SK-N-SH (cell line): ENCODE data around the gene POU2AF1. TPM values are rescaled to one million over a fixed set of nuclear protein-coding genes. Genes with fewer than 3 reads are reported as not detected.

Experiments
- CTCF ChIA-PET: fragments of 300-600, 350-600 bp; formaldehyde crosslinking; extraction: SDS; loops from one replicate; lab custom pipeline; 2021; lab: Yijun Ruan, JAX
- POLR2A ChIA-PET: fragments of 350-600 bp; sonication (Branson Sonifier 250); formaldehyde crosslinking; extraction: SDS; loops from one replicate; lab custom pipeline; 2020; ENCODE audit warnings: antibody characterized with exemption, inconsistent platforms; lab: Yijun Ruan, JAX
- DNase-seq: peaks from one replicate; pipeline ENCODE4 v3.0.0; 2012
- H2AFZ ChIP-seq: fragments of 200-600 bp; sonication (generic); 2 replicates; pipeline ENCODE4 v1.8.1; 2016; ENCODE audit warnings: antibody characterized with exemption, mild to moderate bottlenecking, low read depth
- H3F3A ChIP-seq: fragments of 200-600 bp; sonication (generic); replicated peaks from 2 replicates; pipeline ENCODE3; 2016; ENCODE audit warnings: antibody characterized with exemption, mild to moderate bottlenecking; ENCODE audit not compliant: insufficient read depth
- H3K27ac ChIP-seq, 2 experiments: fragments of 200-500 bp in 1 of 2; fragments of 200-600 bp in 1 of 2; sonication (Bioruptor generic) in 1 of 2; sonication (generic), shearing (Covaris generic) in 1 of 2; 2 replicates each; pipeline versions ENCODE4 v1.5.1 to v1.6.1; 2014 to 2016; ENCODE audit warnings: low read depth in 2 of 2, inconsistent platforms in 1 of 2, low read length in 1 of 2, mild to moderate bottlenecking in 1 of 2, mixed read lengths in 1 of 2
- H3K27me3 ChIP-seq: fragments of 200-600 bp; sonication (generic), shearing (Covaris generic); 2 replicates; pipeline ENCODE4 v1.6.1; 2016; ENCODE audit warnings: mixed run types; ENCODE audit not compliant: insufficient read depth
- H3K36me3 ChIP-seq, 2 experiments: fragments of 200-500 bp in 1 of 2; fragments of 200-600 bp in 1 of 2; sonication (Bioruptor generic) in 1 of 2; sonication (generic) in 1 of 2; replicated peaks in 1 of 2; 2 replicates each; pipeline versions ENCODE3 to v1.5.1; 2014 to 2016; ENCODE audit warnings: low read length in 1 of 2, mild to moderate bottlenecking in 1 of 2; ENCODE audit not compliant: insufficient read depth in 2 of 2, control insufficient read depth in 1 of 2
- H3K4me1 ChIP-seq, 2 experiments: fragments of 200-500 bp in 1 of 2; fragments of 200-600 bp in 1 of 2; sonication (Bioruptor generic) in 1 of 2; sonication (generic), shearing (Covaris generic) in 1 of 2; 2 replicates each; pipeline versions ENCODE4 v1.5.1 to v1.6.1; 2014 to 2016; ENCODE audit warnings: low read depth in 1 of 2, low read length in 1 of 2, mixed run types in 1 of 2; ENCODE audit not compliant: insufficient read depth in 2 of 2, control insufficient read depth in 1 of 2
- H3K4me2 ChIP-seq: fragments of 200-600 bp; sonication (generic), shearing (Covaris generic); 2 replicates; pipeline ENCODE4 v1.6.1; 2017; ENCODE audit warnings: mixed run types
- H3K4me3 ChIP-seq, 2 experiments: fragments of 200-500 bp in 1 of 2; fragments of 200-600 bp in 1 of 2; sonication (Bioruptor generic) in 1 of 2; sonication (generic), shearing (Covaris generic) in 1 of 2; 2 replicates each; pipeline versions ENCODE4 v1.5.1 to v1.8.1; 2014 to 2016; ENCODE audit warnings: low read depth in 2 of 2, inconsistent platforms in 1 of 2, low read length in 1 of 2, mild to moderate bottlenecking in 1 of 2, mixed read lengths in 1 of 2, moderate library complexity in 1 of 2
- H3K79me2 ChIP-seq: fragments of 200-600 bp; sonication (generic); 2 replicates; pipeline ENCODE4 v1.8.1; 2017; ENCODE audit warnings: mild to moderate bottlenecking; ENCODE audit not compliant: insufficient read depth
- H3K9ac ChIP-seq: fragments of 200-600 bp; sonication (generic); 2 replicates; pipeline ENCODE4 v1.6.1; 2017; ENCODE audit warnings: mixed run types
- H3K9me2 ChIP-seq: fragments of 200-600 bp; sonication (generic); 2 replicates; pipeline ENCODE4 v1.6.1; 2017; ENCODE audit warnings: mixed run types
- H3K9me3 ChIP-seq: fragments of 200-600 bp; sonication (generic); 2 replicates; pipeline ENCODE4 v1.6.1; 2017; ENCODE audit warnings: mixed run types, mild to moderate bottlenecking, moderate library complexity
- H4K20me1 ChIP-seq: fragments of 200-600 bp; sonication (generic); 2 replicates; pipeline ENCODE4 v1.6.1; 2017; ENCODE audit warnings: mild to moderate bottlenecking, mixed run types; ENCODE audit not compliant: insufficient read depth
- CHD2 ChIP-seq: fragments of 150-350 bp; IDR thresholded peaks from 2 replicates; pipeline ENCODE4 v1.6.1; 2018; ENCODE audit warnings: low read length; ENCODE audit not compliant: partially characterized antibody
- EZH2phosphoT487 ChIP-seq: fragments of 200-600 bp; sonication (generic); IDR thresholded peaks from 2 replicates; pipeline ENCODE4 v1.6.1; 2017; ENCODE audit warnings: low read depth, mixed run types, mild to moderate bottlenecking, antibody characterized with exemption, moderate library complexity, borderline replicate concordance
- FOSL2 ChIP-seq: IDR thresholded peaks from 2 replicates; pipeline ENCODE4 v1.4.0; 2012; ENCODE audit warnings: low read depth, mild to moderate bottlenecking, moderate library complexity, borderline replicate concordance
- FOXJ3 ChIP-seq: sonication (generic); formaldehyde crosslinking; IDR thresholded peaks from 2 replicates; pipeline ENCODE4 v1.5.1; 2020; ENCODE audit warnings: mild to moderate bottlenecking, missing genetic modification reagents
- FOXM1 ChIP-seq: IDR thresholded peaks from 2 replicates; pipeline ENCODE4 v1.4.0; 2012; ENCODE audit warnings: low read depth, mild to moderate bottlenecking
- GABPA ChIP-seq: IDR thresholded peaks from 2 replicates; pipeline ENCODE4 v1.4.0; 2012; ENCODE audit warnings: low read depth, mild to moderate bottlenecking
- MAX ChIP-seq: IDR thresholded peaks from 2 replicates; pipeline ENCODE4 v1.4.0; 2012; ENCODE audit warnings: low read depth
- NRF1 ChIP-seq: IDR thresholded peaks from 2 replicates; pipeline ENCODE4 v1.6.1; 2012; ENCODE audit warnings: low read depth, mild to moderate bottlenecking, low read length
- PBX3 ChIP-seq: IDR thresholded peaks from 2 replicates; pipeline ENCODE4; 2012
- RAD21 ChIP-seq: IDR thresholded peaks from 2 replicates; pipeline ENCODE4 v1.6.1; 2012; ENCODE audit warnings: mild to moderate bottlenecking, low read length
- RFX5 ChIP-seq: IDR thresholded peaks from 2 replicates; pipeline ENCODE4 v1.6.1; 2012; ENCODE audit warnings: mild to moderate bottlenecking, improper control_type of control experiment, low read length
- SIN3A ChIP-seq: IDR thresholded peaks from 2 replicates; pipeline ENCODE4 v1.6.1; 2012; ENCODE audit warnings: low read depth, mild to moderate bottlenecking, low read length, moderate library complexity, borderline replicate concordance
- TAF1 ChIP-seq: IDR thresholded peaks from 2 replicates; pipeline ENCODE4 v1.6.1; 2012; ENCODE audit warnings: low read depth, mild to moderate bottlenecking, low read length, moderate library complexity, borderline replicate concordance
- TCF12 ChIP-seq: IDR thresholded peaks from 2 replicates; pipeline ENCODE4 v1.4.0; 2012
- YY1 ChIP-seq: IDR thresholded peaks from 2 replicates; pipeline ENCODE4 v1.4.0; 2012; ENCODE audit warnings: low read depth, mild to moderate bottlenecking
- WGBS: methylation state at CpG from one replicate; pipeline ENCODE4 v1.1.6; 2017; ENCODE audit warnings: low lambda C conversion rate; 5-methylcytosine and 5-hydroxymethylcytosine counted together
- polyA plus RNA-seq, 3 experiments: library from polyadenylated mRNA; depleted of rRNA; stranded (reverse); fragments of >200 nt; gene quantifications; 2 replicates each; pipeline ENCODE4 v1.2.3, GENCODE V29; 2012
- TF ChIP-seq, protein P1 (sequence below): fragments of 150-350 bp; IDR thresholded peaks from 2 replicates; pipeline ENCODE4 v1.6.1; 2017; ENCODE audit warnings: antibody characterized with exemption, low read length, low read depth, borderline replicate concordance
- TF ChIP-seq, protein P2 (sequence below): IDR thresholded peaks from 2 replicates; pipeline ENCODE4 v1.6.1; 2012; ENCODE audit warnings: mild to moderate bottlenecking, low read depth, low read length, moderate library complexity

The POU2AF1 gene
- polyA plus RNA-seq, 1 of the 3 experiments (the other 2 are of a cell fraction) = 0.07 TPM

- H2AFZ ChIP-seq = no peak overlapping the region
- H3F3A ChIP-seq = no peaks in the 10 kb centered on the region
- H4K20me1 ChIP-seq = no peaks in the 10 kb centered on the region
- H3K4me3 ChIP-seq = no peak overlapping the region
- TF ChIP-seq RAD21 (no peak), CHD2 (no peak), GABPA (no peak), FOXM1 (no peak), SIN3A (no peak), FOSL2 (no peak), MAX (no peak), FOXJ3 (CRISPR knock-in tag) (no peak), TAF1 (no peak), RFX5 (no peak), EZH2phosphoT487 (no peak), NRF1 (no peak), YY1 (no peak), PBX3 (no peak), TCF12 (no peak)
- TF ChIP-seq, protein P1, sequence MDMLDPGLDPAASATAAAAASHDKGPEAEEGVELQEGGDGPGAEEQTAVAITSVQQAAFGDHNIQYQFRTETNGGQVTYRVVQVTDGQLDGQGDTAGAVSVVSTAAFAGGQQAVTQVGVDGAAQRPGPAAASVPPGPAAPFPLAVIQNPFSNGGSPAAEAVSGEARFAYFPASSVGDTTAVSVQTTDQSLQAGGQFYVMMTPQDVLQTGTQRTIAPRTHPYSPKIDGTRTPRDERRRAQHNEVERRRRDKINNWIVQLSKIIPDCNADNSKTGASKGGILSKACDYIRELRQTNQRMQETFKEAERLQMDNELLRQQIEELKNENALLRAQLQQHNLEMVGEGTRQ = no peak
- TF ChIP-seq, protein P2, sequence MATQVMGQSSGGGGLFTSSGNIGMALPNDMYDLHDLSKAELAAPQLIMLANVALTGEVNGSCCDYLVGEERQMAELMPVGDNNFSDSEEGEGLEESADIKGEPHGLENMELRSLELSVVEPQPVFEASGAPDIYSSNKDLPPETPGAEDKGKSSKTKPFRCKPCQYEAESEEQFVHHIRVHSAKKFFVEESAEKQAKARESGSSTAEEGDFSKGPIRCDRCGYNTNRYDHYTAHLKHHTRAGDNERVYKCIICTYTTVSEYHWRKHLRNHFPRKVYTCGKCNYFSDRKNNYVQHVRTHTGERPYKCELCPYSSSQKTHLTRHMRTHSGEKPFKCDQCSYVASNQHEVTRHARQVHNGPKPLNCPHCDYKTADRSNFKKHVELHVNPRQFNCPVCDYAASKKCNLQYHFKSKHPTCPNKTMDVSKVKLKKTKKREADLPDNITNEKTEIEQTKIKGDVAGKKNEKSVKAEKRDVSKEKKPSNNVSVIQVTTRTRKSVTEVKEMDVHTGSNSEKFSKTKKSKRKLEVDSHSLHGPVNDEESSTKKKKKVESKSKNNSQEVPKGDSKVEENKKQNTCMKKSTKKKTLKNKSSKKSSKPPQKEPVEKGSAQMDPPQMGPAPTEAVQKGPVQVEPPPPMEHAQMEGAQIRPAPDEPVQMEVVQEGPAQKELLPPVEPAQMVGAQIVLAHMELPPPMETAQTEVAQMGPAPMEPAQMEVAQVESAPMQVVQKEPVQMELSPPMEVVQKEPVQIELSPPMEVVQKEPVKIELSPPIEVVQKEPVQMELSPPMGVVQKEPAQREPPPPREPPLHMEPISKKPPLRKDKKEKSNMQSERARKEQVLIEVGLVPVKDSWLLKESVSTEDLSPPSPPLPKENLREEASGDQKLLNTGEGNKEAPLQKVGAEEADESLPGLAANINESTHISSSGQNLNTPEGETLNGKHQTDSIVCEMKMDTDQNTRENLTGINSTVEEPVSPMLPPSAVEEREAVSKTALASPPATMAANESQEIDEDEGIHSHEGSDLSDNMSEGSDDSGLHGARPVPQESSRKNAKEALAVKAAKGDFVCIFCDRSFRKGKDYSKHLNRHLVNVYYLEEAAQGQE = no peak
- H3K9ac ChIP-seq = no peak overlapping the region
- ChIA-PET POLR2A (no interaction called here), CTCF (interaction anchor here (1.4 to 7.2 kb wide), 4 partner anchors 14 to 116 kb away, joined by 4 to 42 read pairs (median 7); partner anchors contain the start of gene POU2AF3)
- DNase-seq = no peak
- H3K27me3 ChIP-seq = no peaks in the 10 kb centered on the region; the same call in 1 of the 2 replicates
- no peaks in the 10 kb centered on the region for H3K9me2 ChIP-seq
- no peaks in the 10 kb centered on the region for H3K36me3 ChIP-seq
- H3K4me1 ChIP-seq = no peaks in the 10 kb centered on the region
- H3K79me2 ChIP-seq = no peaks in the 10 kb centered on the region
- H3K4me2 ChIP-seq = no peak overlapping the region
- no peak overlapping the region for H3K27ac ChIP-seq
- H3K9me3 ChIP-seq = no peaks in the 10 kb centered on the region
- WGBS = 31% methylated on average over 9 of the region's 9 CpGs
Measured at GRCh38 chr11:111414267-111414931, 35.3 kb upstream of the POU2AF1 start.
